ENCODE results near the gene AMN.

DNA sequence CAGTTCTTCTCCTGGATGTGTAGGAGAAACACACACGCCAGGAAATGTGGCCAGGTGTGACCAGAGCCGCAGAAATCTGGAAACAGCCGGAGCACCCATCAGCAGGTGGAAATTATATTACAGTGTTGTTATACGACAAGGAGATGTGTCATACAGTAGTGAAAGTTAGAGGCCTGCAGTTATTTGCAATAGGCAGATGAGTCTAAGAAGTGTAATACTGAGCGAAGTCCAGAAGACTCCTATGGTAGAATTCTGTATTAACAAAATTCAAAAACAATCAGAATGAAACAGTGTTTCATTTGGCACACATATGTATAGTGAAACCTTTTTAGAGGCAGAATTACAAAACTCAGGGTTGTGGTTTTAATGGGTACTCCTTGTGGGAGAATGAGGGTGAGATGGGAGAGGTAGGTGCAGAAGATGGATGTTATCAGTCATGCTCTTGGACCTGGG is 39.3 kb upstream of the AMN start:
- TF ChIP-seq, protein P1, sequence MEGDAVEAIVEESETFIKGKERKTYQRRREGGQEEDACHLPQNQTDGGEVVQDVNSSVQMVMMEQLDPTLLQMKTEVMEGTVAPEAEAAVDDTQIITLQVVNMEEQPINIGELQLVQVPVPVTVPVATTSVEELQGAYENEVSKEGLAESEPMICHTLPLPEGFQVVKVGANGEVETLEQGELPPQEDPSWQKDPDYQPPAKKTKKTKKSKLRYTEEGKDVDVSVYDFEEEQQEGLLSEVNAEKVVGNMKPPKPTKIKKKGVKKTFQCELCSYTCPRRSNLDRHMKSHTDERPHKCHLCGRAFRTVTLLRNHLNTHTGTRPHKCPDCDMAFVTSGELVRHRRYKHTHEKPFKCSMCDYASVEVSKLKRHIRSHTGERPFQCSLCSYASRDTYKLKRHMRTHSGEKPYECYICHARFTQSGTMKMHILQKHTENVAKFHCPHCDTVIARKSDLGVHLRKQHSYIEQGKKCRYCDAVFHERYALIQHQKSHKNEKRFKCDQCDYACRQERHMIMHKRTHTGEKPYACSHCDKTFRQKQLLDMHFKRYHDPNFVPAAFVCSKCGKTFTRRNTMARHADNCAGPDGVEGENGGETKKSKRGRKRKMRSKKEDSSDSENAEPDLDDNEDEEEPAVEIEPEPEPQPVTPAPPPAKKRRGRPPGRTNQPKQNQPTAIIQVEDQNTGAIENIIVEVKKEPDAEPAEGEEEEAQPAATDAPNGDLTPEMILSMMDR (IDR thresholded peaks at IDR 0.05; ENCODE audit: poor library complexity, severe bottlenecking), result no peak
- TF ChIP-seq EZH2 (IDR thresholded peaks at IDR 0.05; ENCODE audit: borderline replicate concordance, insufficient read depth, low read length, poor library complexity, severe bottlenecking), result no peak
- TF ChIP-seq RAD21 (conservative IDR thresholded peaks at IDR 0.05), result no peak
- no peak for TF ChIP-seq EP300 (conservative IDR thresholded peaks at IDR 0.05; ENCODE audit: poor library complexity, severe bottlenecking)
- TF ChIP-seq TAF1 (IDR thresholded peaks at IDR 0.05; ENCODE audit: low read depth), result no peak
